GM23338 (cell line): Measurements from ENCODE around the gene DPH2. TPM values are rescaled to one million over a fixed set of nuclear protein-coding genes. Genes with fewer than 3 reads are reported as not detected.

Experiments used
- ATAC-seq: fragments of 200-7000 bp; cut with Tn5 transposase; 3 replicates; pipeline ENCODE4 v1.9.1; 2020
- DNase-seq: peaks from one replicate; pipeline ENCODE4 v3.0.0-alpha.2; 2015; ENCODE audit warnings: low spot score
- H2AFZ ChIP-seq: fragments of 200-600 bp; sonication (generic); 2 replicates; pipeline ENCODE4 v1.8.0; 2016; ENCODE audit warnings: antibody characterized with exemption, mild to moderate bottlenecking, moderate library complexity
- H3F3A ChIP-seq: fragments of 200-600 bp; sonication (generic); replicated peaks from 2 replicates; pipeline ENCODE4 v1.8.0; 2017; ENCODE audit warnings: antibody characterized with exemption, mixed run types, low read depth
- H3K27ac ChIP-seq: fragments of 200-600 bp; sonication (generic); 2 replicates; pipeline ENCODE4 v1.6.1; 2016; ENCODE audit warnings: low read depth
- H3K27me3 ChIP-seq: fragments of 200-600 bp; sonication (generic); 2 replicates; pipeline ENCODE4 v1.8.0; 2016; ENCODE audit warnings: mild to moderate bottlenecking, mixed run types, moderate library complexity; ENCODE audit not compliant: insufficient read depth
- H3K36me3 ChIP-seq: fragments of 200-600 bp; sonication (generic); 2 replicates; pipeline ENCODE4 v1.8.0; 2016; ENCODE audit warnings: mild to moderate bottlenecking; ENCODE audit not compliant: insufficient read depth
- H3K4me1 ChIP-seq: fragments of 200-600 bp; sonication (generic); 2 replicates; pipeline ENCODE4 v1.8.0; 2016; ENCODE audit warnings: mild to moderate bottlenecking, moderate library complexity; ENCODE audit not compliant: insufficient read depth
- H3K4me2 ChIP-seq: fragments of 200-600 bp; sonication (generic); 2 replicates; pipeline ENCODE4 v1.7.1; 2017; ENCODE audit warnings: mixed run types
- H3K4me3 ChIP-seq: fragments of 200-600 bp; sonication (generic); 2 replicates; pipeline ENCODE4 v1.6.1; 2016; ENCODE audit warnings: mixed run types
- H3K79me2 ChIP-seq: fragments of 200-600 bp; sonication (generic); replicated peaks from 2 replicates; pipeline ENCODE4 v1.8.0; 2017; ENCODE audit warnings: mild to moderate bottlenecking; ENCODE audit not compliant: insufficient read depth
- H3K9me2 ChIP-seq: fragments of 200-600 bp; sonication (generic); 2 replicates; pipeline ENCODE4 v1.8.0; 2017; ENCODE audit not compliant: insufficient read depth
- H4K20me1 ChIP-seq: fragments of 200-600 bp; sonication (generic); replicated peaks from 2 replicates; pipeline ENCODE4 v1.8.0; 2017; ENCODE audit warnings: mild to moderate bottlenecking; ENCODE audit not compliant: insufficient read depth
- H3K27ac Mint-ChIP-seq: 2 replicates; pipeline ENCODE4 v1.8.0; 2020; ENCODE audit warnings: inconsistent platforms, mild to moderate bottlenecking, moderate library complexity, mixed read lengths
- H3K27me3 Mint-ChIP-seq: 3 replicates; pipeline ENCODE4 v1.8.0; 2022; ENCODE audit warnings: low read depth, mild to moderate bottlenecking, moderate library complexity, mixed read lengths, inconsistent platforms; ENCODE audit not compliant: insufficient read depth, poor library complexity
- H3K36me3 Mint-ChIP-seq: 3 replicates; pipeline ENCODE4 v1.8.0; 2021; ENCODE audit warnings: low read depth, mild to moderate bottlenecking, inconsistent platforms, moderate library complexity, mixed read lengths
- H3K4me1 Mint-ChIP-seq: 3 replicates; pipeline ENCODE4 v1.8.0; 2020; ENCODE audit warnings: mild to moderate bottlenecking, inconsistent platforms, mixed read lengths
- H3K4me3 Mint-ChIP-seq: 3 replicates; pipeline ENCODE4 v1.8.0; 2021; ENCODE audit warnings: moderate library complexity, mild to moderate bottlenecking, inconsistent platforms, mixed read lengths
- H3K9me3 Mint-ChIP-seq: 3 replicates; pipeline ENCODE4 v1.8.0; 2020; ENCODE audit warnings: moderate library complexity, mild to moderate bottlenecking, inconsistent platforms, mixed read lengths
- CREB1 ChIP-seq: fragments of 250-450 bp; sonication (Bioruptor Pico); IDR thresholded peaks from 2 replicates; pipeline ENCODE4 v1.5.0; 2020; ENCODE audit warnings: low read depth, mild to moderate bottlenecking, moderate library complexity
- EZH2phosphoT487 ChIP-seq: fragments of 200-600 bp; sonication (generic); IDR thresholded peaks from one replicate; pipeline ENCODE4 v1.8.1; 2018; ENCODE audit warnings: antibody characterized with exemption; ENCODE audit not compliant: unreplicated experiment
- NANOG ChIP-seq: IDR thresholded peaks from 2 replicates; pipeline ENCODE4 v1.6.1; 2016; ENCODE audit warnings: antibody characterized with exemption, borderline replicate concordance
- STAT1 ChIP-seq: IDR thresholded peaks from one replicate; pipeline ENCODE4 v1.6.1; 2016; ENCODE audit warnings: antibody characterized with exemption; ENCODE audit not compliant: unreplicated experiment
- ZNF114 ChIP-seq: fragments of 250-450 bp; sonication (Bioruptor Pico); IDR thresholded peaks from 2 replicates; pipeline ENCODE4 v1.5.0; 2020; ENCODE audit warnings: mild to moderate bottlenecking, moderate library complexity
- polyA plus RNA-seq: library from polyadenylated mRNA; unstranded; fragments of >200 nt; fragmentation: Nextera tagmentation; extraction: Ambion mirVana; gene quantifications from 2 replicates; pipeline ENCODE4 v1.2.1, GENCODE V29; 2016
- total RNA-seq: library from RNA; depleted of rRNA; stranded (reverse); fragments of >200 nt; shearing (Covaris generic); gene quantifications from 2 replicates; pipeline ENCODE4 v1.2.3, GENCODE V29; 2014
- TF ChIP-seq, protein P1 (sequence below): IDR thresholded peaks from one replicate; pipeline ENCODE4 v1.6.1; 2018; ENCODE audit warnings: antibody characterized with exemption; ENCODE audit not compliant: unreplicated experiment
- TF ChIP-seq, protein P2 (sequence below), 2 experiments: fragments of 200-600 bp in 1 of 2; sonication (generic) in 1 of 2; conservative IDR thresholded peaks; 2 replicates each; pipeline versions ENCODE4 v1.5.1 to v1.6.1; 2016 to 2017; ENCODE audit warnings: antibody characterized with exemption in 2 of 2, low read depth in 2 of 2, mild to moderate bottlenecking in 2 of 2, moderate library complexity in 1 of 2
- TF ChIP-seq, protein P3 (sequence below): fragments of 250-450 bp; sonication (Bioruptor Pico); IDR thresholded peaks from 2 replicates; pipeline ENCODE4 v1.5.0; 2020; ENCODE audit warnings: mild to moderate bottlenecking, moderate library complexity

The DPH2 gene
- total and polyA plus RNA-seq, 2 experiments from 2014 or later: 32.1 to 90.3 TPM

- ATAC-seq (no peak), DNase-seq (no peak)
- peaks cover 1% of the 10 kb centered on the region for H3K27me3 Mint-ChIP-seq
- Histone ChIP-seq H3K79me2 (no peaks in the 10 kb centered on the region), H3K27me3 (no peaks in the 10 kb centered on the region), H3K27ac (no peak overlapping the region), H4K20me1 (no peaks in the 10 kb centered on the region; the same call in 1 of the 2 replicates), H3K4me2 (no peak overlapping the region), H3K36me3 (no peaks in the 10 kb centered on the region), H3F3A (no peaks in the 10 kb centered on the region), H3K9me2 (no peaks in the 10 kb centered on the region), H2AFZ (no peak overlapping the region), H3K4me1 (no peaks in the 10 kb centered on the region), H3K4me3 (no peak overlapping the region)
- TF ChIP-seq STAT1: no peak
- H3K27ac Mint-ChIP-seq: no peak overlapping the region
- H3K9me3 Mint-ChIP-seq: no peaks in the 10 kb centered on the region
- no peak overlapping the region for H3K4me3 Mint-ChIP-seq
- no peaks in the 10 kb centered on the region for H3K4me1 Mint-ChIP-seq
- H3K36me3 Mint-ChIP-seq: no peaks in the 10 kb centered on the region; the same call in 1 of the 3 replicates
Measured at GRCh38 chr1:43963006-43963405, 6.8 kb upstream of the DPH2 start.

GRCh38 chr1:43963890-43964289 lies 5.9 kb upstream of the DPH2 start:
- DNase-seq: no peak
- no peaks in the 10 kb centered on the region for H3K4me1 ChIP-seq
- H3K4me1 Mint-ChIP-seq: no peaks in the 10 kb centered on the region
- H3K4me2 ChIP-seq: no peak overlapping the region
- no peak overlapping the region for H3K4me3 ChIP-seq
- H3K27ac ChIP-seq: no peak overlapping the region
- no peak overlapping the region for H3K27ac Mint-ChIP-seq
- H3K4me3 Mint-ChIP-seq: no peak overlapping the region
- TF ChIP-seq, protein P1, sequence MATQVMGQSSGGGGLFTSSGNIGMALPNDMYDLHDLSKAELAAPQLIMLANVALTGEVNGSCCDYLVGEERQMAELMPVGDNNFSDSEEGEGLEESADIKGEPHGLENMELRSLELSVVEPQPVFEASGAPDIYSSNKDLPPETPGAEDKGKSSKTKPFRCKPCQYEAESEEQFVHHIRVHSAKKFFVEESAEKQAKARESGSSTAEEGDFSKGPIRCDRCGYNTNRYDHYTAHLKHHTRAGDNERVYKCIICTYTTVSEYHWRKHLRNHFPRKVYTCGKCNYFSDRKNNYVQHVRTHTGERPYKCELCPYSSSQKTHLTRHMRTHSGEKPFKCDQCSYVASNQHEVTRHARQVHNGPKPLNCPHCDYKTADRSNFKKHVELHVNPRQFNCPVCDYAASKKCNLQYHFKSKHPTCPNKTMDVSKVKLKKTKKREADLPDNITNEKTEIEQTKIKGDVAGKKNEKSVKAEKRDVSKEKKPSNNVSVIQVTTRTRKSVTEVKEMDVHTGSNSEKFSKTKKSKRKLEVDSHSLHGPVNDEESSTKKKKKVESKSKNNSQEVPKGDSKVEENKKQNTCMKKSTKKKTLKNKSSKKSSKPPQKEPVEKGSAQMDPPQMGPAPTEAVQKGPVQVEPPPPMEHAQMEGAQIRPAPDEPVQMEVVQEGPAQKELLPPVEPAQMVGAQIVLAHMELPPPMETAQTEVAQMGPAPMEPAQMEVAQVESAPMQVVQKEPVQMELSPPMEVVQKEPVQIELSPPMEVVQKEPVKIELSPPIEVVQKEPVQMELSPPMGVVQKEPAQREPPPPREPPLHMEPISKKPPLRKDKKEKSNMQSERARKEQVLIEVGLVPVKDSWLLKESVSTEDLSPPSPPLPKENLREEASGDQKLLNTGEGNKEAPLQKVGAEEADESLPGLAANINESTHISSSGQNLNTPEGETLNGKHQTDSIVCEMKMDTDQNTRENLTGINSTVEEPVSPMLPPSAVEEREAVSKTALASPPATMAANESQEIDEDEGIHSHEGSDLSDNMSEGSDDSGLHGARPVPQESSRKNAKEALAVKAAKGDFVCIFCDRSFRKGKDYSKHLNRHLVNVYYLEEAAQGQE: no peak
- TF ChIP-seq ZNF114: no peak
- TF ChIP-seq, protein P2, sequence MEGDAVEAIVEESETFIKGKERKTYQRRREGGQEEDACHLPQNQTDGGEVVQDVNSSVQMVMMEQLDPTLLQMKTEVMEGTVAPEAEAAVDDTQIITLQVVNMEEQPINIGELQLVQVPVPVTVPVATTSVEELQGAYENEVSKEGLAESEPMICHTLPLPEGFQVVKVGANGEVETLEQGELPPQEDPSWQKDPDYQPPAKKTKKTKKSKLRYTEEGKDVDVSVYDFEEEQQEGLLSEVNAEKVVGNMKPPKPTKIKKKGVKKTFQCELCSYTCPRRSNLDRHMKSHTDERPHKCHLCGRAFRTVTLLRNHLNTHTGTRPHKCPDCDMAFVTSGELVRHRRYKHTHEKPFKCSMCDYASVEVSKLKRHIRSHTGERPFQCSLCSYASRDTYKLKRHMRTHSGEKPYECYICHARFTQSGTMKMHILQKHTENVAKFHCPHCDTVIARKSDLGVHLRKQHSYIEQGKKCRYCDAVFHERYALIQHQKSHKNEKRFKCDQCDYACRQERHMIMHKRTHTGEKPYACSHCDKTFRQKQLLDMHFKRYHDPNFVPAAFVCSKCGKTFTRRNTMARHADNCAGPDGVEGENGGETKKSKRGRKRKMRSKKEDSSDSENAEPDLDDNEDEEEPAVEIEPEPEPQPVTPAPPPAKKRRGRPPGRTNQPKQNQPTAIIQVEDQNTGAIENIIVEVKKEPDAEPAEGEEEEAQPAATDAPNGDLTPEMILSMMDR (conservative IDR thresholded peaks at IDR 0.05; ENCODE audit: low read depth in 2 of 2): no peak
- TF ChIP-seq, protein P3, sequence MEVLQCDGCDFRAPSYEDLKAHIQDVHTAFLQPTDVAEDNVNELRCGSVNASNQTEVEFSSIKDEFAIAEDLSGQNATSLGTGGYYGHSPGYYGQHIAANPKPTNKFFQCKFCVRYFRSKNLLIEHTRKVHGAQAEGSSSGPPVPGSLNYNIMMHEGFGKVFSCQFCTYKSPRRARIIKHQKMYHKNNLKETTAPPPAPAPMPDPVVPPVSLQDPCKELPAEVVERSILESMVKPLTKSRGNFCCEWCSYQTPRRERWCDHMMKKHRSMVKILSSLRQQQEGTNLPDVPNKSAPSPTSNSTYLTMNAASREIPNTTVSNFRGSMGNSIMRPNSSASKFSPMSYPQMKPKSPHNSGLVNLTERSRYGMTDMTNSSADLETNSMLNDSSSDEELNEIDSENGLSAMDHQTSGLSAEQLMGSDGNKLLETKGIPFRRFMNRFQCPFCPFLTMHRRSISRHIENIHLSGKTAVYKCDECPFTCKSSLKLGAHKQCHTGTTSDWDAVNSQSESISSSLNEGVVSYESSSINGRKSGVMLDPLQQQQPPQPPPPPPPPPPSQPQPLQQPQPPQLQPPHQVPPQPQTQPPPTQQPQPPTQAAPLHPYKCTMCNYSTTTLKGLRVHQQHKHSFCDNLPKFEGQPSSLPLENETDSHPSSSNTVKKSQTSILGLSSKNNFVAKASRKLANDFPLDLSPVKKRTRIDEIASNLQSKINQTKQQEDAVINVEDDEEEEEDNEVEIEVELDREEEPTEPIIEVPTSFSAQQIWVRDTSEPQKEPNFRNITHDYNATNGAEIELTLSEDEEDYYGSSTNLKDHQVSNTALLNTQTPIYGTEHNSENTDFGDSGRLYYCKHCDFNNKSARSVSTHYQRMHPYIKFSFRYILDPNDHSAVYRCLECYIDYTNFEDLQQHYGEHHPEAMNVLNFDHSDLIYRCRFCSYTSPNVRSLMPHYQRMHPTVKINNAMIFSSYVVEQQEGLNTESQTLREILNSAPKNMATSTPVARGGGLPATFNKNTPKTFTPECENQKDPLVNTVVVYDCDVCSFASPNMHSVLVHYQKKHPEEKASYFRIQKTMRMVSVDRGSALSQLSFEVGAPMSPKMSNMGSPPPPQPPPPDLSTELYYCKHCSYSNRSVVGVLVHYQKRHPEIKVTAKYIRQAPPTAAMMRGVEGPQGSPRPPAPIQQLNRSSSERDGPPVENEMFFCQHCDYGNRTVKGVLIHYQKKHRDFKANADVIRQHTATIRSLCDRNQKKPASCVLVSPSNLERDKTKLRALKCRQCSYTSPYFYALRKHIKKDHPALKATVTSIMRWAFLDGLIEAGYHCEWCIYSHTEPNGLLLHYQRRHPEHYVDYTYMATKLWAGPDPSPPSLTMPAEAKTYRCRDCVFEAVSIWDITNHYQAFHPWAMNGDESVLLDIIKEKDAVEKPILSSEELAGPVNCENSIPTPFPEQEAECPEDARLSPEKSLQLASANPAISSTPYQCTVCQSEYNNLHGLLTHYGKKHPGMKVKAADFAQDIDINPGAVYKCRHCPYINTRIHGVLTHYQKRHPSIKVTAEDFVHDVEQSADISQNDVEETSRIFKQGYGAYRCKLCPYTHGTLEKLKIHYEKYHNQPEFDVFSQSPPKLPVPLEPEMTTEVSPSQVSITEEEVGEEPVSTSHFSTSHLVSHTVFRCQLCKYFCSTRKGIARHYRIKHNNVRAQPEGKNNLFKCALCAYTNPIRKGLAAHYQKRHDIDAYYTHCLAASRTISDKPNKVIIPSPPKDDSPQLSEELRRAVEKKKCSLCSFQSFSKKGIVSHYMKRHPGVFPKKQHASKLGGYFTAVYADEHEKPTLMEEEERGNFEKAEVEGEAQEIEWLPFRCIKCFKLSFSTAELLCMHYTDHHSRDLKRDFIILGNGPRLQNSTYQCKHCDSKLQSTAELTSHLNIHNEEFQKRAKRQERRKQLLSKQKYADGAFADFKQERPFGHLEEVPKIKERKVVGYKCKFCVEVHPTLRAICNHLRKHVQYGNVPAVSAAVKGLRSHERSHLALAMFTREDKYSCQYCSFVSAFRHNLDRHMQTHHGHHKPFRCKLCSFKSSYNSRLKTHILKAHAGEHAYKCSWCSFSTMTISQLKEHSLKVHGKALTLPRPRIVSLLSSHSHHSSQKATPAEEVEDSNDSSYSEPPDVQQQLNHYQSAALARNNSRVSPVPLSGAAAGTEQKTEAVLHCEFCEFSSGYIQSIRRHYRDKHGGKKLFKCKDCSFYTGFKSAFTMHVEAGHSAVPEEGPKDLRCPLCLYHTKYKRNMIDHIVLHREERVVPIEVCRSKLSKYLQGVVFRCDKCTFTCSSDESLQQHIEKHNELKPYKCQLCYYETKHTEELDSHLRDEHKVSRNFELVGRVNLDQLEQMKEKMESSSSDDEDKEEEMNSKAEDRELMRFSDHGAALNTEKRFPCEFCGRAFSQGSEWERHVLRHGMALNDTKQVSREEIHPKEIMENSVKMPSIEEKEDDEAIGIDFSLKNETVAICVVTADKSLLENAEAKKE (CRISPR knock-in tag): no peak
- TF ChIP-seq NANOG: no peak
- no peak for TF ChIP-seq CREB1
- TF ChIP-seq STAT1: no peak
- TF ChIP-seq EZH2phosphoT487: no peak
- H3K36me3 ChIP-seq: no peaks in the 10 kb centered on the region
- ATAC-seq: no peak
- H4K20me1 ChIP-seq: no peaks in the 10 kb centered on the region; the same call in 1 of the 2 replicates
- H3F3A ChIP-seq: no peaks in the 10 kb centered on the region
- H3K9me2 ChIP-seq: no peaks in the 10 kb centered on the region
- no peaks in the 10 kb centered on the region for H3K79me2 ChIP-seq
- no peaks in the 10 kb centered on the region for H3K9me3 Mint-ChIP-seq
- no peak overlapping the region for H2AFZ ChIP-seq
- H3K27me3 ChIP-seq: no peaks in the 10 kb centered on the region
- no peaks in the 10 kb centered on the region for H3K27me3 Mint-ChIP-seq
- H3K36me3 Mint-ChIP-seq: no peaks in the 10 kb centered on the region; the same call in 1 of the 3 replicates
